NCI-H524 treated with DMSO at 0.1 percent for 48 hours (cell line): ENCODE results near the gene DNAJC17.

Source experiments
- DNase-seq: peaks from one replicate; lab custom pipeline; 2025; lab: John Stamatoyannopoulos, UW

DNAJC17 gene, protein sequence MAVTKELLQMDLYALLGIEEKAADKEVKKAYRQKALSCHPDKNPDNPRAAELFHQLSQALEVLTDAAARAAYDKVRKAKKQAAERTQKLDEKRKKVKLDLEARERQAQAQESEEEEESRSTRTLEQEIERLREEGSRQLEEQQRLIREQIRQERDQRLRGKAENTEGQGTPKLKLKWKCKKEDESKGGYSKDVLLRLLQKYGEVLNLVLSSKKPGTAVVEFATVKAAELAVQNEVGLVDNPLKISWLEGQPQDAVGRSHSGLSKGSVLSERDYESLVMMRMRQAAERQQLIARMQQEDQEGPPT

DNA sequence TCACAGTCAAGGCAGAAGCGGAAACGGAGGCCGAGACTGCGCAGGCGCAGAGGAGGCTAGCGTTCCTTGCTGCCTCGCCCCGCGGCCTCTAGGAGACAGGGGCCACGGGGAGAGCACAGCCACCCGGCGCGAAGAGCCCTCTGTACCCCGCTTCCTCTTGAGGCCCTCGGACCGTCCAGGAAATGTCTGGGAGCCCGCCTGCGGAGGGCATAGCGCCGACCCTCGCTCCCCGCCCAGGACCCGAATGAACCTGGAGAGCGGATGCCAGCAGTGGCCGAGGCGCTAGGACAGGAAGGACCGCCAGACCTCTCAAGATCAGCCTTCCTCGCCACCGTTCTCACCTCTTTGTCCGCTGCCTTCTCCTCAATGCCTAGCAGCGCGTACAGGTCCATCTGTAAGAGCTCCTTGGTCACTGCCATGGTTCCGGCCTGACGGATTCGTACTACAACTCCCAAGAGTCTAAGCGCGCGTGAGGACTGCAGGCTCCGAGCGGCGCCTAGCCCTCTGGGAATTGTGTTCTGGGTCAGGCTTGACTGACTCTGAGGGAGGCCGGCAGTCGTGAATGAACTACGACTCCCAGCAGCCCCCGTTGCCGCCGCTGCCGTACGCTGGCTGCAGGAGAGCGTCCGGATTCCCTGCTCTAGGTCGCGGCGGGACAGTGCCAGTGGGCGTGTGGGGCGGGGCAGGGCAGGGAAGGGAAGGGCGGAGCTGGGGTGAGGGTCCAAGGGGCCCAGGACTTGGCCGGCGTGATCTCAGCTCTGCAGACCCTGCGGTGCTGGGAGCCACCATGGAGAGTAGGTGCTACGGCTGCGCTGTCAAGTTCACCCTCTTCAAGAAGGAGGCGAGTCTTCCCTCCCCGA, at the start of gene DNAJC17, which contains the start of gene ZFYVE19:
Gene DNAJC17 (minus strand): TSS at position 446 of the 860 bp plus-strand sequence. CDS start 27 bp downstream, at position 419.
Gene ZFYVE19 (plus strand): TSS at position 62 of the 860 bp plus-strand sequence. CDS start 501 bp downstream, at position 563.
- peak; percentile 96 for DNase-seq

DNA sequence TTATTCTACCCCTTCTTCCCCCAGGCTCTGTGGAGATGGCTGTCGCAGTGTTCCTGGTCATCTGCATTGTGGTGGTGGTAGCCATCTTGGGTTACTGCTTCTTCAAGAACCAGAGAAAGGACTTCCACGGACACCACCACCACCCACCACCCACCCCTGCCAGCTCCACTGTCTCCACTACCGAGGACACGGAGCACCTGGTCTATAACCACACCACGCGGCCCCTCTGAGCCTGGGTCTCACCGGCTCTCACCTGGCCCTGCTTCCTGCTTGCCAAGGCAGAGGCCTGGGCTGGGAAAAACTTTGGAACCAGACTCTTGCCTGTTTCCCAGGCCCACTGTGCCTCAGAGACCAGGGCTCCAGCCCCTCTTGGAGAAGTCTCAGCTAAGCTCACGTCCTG, 49.5 kb upstream of the DNAJC17 start:
- no peak for DNase-seq

DNA sequence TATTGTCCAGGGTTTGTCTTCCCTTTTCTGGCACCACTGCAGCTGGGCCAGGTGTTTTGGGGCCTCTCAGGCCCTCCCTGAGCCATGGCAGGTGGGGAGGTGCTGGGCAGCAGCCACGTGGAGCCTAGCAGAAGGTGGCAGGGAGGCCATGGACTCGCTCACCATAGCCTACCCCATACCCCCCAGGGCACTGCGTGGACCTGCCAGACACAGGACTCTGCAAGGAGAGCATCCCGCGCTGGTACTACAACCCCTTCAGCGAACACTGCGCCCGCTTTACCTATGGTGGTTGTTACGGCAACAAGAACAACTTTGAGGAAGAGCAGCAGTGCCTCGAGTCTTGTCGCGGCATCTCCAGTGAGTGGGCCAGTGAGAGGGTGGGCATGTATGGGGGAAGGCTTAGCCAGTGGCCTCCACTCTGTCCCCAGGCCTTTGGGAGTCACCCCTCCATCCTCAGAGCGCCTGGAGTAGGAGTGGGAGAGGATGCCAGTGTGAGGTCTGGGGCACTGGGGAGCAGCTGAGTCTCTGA, 48.5 kb upstream of the DNAJC17 start:
- DNase-seq, result no peak

DNA sequence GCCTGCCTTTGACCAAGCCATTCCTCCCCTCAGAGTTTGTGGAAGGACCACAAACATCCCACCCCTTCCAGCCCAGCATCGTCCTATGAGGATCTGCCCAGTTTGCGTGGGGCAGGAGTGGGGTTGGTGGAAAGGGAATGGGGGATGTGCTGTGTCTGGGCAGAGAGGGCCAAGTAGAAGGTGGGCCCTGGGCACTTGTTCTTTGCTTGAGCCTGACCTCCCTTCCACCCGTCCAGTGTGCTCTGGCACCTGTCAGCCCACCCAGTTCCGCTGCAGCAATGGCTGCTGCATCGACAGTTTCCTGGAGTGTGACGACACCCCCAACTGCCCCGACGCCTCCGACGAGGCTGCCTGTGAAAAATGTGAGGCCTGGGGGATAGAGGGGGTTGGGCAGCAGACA, 46.9 kb upstream of the DNAJC17 start:
- DNase-seq, result no peak

DNA sequence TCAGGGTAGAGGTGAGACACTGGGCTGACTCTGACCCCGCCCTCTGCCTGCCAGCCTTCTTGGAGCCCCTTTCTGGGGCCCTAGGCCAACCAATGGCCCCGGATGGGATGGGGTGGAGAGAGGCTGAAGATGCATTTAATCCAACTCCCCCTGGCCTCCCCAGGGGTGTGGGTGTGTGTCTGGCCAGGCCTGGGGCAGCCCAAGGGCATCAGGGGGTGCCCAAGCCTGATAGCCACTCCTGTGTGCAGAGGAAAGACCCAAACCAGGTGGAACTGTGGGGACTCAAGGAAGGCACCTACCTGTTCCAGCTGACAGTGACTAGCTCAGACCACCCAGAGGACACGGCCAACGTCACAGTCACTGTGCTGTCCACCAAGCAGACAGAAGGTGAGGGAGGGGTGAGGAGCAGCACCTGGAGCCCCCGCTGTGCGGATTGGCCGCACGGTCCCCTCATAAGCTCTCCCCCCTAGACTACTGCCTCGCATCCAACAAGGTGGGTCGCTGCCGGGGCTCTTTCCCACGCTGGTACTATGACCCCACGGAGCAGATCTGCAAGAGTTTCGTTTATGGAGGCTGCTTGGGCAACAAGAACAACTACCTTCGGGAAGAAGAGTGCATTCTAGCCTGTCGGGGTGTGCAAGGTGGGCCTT, 46.1 kb upstream of the DNAJC17 start:
- no peak for DNase-seq

DNA sequence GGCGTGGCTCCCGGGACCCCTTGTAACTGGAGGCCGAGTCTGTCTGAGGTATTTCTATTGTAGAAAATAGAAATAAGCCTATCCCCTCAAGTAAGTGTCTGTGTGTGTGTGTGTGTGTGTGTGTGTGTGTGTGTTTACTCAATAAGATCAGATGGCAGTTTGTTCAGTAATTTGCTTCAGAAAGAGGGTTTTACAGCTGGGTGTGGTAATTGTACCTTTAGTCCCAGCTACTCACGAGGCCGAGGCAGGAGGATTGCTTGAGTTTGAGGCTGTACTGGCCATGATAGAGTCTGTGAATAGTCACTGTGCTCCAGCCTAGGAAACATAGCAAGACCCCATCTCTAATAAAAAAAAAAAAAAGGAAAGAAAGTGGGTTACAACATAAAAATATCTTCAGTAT, 45.3 kb upstream of the DNAJC17 start:
- no peak for DNase-seq

DNA sequence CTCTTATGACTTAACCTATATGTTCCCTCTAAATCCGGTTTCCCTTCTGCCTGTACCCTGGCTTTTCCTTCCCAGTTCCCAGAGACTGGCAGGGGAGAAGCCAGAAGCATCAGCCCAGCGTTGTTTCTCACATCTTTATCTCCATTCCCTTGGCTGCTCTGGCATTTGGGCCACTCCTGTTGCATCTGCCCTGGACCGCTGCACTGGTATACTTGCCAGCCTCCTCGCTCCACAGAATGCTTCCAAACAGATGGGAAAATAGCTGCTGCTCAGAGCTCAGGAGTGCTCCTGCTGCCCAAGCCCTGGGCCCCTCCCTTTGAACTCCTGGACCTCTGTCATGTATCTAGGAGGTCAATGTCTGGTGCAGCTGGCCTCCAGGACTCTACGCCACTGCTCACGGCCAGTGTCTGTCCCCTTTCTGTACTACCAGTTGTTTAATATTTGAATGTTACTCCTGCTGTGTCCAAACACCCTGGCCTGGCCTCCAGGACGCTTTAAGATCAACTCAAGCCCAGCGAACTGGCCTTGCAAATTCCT, 43.4 kb upstream of the DNAJC17 start:
- DNase-seq, result no peak

DNA sequence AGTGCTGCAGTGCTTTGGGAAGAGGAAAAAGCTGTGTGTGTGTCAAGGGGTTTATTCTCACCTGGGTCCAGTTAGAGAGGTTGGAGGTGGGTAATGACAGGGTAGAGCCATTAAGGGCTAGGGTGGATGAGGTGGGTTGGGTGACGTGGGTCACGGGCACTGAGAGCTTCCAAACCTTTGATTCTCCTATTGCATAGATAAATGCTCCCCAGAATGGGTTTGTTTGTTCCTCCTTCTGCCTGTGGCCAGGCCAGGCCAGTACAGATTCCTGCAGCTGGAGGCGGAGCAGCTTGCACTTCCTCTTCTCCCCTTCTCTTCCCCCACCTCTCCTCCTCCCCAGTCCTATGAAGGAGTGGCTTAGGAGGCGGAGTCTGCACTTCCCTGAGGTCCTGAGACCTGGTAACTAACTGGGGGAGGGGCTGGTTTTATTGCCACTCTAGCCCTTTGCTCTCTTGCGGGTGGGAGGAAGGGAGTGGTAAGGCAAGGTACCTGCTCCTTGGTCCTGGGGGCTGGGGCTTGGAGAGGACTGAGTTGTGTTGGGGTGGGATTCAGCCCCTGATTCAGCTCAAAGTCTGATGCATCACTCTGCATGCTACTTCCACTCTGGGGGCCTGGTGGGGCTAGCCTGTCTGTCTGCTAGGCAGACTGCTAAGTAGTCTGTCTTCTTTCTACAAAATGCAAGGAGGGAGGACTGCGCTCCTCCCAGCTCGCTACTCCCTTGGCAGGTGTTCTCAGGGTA, 40.1 kb upstream of the DNAJC17 start:
- no peak for DNase-seq

DNA sequence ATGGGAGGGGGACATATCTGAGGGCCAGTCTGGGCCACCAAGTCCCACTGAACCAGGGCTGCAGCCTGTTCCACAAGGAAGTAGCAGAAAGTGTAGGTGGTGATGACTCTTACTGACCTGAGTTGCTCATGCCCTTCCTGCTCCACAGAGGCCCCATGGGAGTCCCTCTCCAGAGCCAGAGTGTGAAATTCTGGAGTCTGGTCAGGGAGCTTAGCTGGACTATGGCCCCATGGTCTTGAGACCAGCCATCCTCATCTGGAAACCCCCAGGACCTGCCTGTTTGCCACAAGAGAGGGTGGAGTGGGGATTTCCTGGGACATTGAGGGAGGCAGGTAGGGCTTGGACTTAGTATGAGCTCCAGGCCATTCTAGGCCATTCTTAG, 39.6 kb upstream of the DNAJC17 start:
- no peak for DNase-seq

DNA sequence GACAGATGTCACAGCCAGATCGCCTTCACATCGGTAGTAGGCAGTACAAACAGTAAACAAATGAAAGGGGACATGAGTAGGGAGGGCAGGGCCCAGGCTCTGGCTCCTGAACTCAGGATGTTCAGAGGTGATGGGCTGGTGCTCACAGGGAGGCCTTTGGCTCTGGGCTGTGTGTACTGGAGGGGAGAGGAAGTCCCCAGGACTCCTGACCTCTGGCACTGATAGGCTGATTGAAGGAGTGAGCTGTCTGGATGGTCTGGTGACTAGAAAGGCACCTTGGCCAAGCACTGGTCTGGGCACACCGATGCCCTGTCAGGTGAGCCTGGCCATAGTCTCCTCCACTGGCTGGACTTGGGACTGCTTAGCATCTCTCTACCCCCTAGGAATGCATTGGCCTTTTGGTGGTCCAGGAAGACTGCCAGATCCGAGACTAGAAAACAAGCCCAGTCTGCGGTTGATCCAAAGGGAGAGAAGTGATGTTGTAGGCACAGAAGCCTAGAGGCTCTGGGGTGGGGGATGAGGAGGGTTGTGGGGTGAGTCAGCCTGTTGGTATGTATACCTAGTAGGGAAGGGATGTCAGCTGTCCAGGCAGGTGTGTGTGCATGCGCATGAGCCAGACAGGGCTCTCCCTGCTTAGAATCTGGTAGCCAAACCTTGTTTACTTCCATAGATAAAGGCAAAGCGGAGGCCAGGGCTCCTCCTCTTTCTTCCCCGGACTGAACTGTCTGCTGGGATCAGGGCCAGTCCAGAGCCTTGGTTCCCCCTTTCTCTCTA, 38.4 kb upstream of the DNAJC17 start:
- no peak for DNase-seq

DNA sequence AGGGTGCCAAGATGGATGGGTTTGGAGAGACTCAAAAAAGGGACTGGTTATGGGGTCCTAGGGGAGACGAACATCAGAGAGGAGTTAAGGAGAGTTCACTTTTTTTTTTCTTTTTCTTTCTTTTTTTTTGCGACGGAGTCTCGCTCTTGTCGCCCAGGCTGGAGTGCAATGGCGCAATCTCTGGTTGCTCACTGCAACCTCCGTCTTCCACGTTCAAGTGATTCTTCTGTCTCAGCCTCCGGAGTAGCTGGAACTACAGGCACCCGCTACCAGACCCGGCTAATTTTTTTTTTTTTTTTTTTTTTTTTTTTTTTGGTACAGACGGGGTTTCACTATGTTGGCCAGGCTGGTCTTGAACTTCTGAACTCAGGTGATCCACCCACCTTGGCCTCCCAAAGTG, 37.8 kb upstream of the DNAJC17 start:
- no peak for DNase-seq

DNA sequence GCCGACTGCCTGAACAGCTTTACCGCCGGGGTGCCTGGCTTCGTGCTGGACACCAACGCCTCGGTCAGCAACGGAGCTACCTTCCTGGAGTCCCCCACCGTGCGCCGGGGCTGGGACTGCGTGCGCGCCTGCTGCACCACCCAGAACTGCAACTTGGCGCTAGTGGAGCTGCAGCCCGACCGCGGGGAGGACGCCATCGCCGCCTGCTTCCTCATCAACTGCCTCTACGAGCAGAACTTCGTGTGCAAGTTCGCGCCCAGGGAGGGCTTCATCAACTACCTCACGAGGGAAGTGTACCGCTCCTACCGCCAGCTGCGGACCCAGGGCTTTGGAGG, 37.4 kb upstream of the DNAJC17 start:
- no peak for DNase-seq

DNA sequence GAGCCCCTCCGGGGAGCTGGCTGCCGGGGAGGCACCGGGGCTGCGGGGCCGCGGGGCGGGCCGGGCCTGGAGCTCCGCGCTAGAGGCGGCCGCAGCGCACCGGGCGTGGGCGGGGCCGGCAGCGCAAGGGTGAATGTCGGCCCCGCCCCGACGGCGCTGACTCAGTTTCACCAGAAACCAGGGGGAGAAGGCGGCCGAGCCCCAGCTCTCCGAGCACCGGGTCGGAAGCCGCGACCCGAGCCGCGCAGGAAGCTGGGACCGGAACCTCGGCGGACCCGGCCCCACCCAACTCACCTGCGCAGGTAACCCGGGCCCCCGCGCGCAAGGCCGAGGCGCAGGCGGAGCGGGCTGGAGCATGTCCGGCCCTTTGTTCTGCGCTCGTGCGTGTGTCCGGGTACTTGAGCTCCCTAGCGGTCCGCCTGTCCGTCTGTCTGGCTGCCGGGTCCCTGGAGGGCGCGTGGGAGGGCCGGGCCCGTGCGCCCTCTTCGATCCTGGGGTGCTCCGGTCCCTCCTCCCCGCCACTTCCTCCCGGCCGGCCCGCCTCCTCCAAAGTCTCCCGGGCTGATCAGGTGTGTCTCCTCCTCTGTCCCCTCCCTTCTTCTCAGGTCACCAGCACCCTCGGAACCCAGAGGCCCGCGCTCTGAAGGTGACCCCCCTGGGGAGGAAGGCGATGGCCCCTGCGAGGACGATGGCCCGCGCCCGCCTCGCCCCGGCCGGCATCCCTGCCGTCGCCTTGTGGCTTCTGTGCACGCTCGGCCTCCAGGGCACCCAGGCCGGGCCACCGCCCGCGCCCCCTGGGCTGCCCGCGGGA, 36.8 kb upstream of the DNAJC17 start, which contains the start of gene SPINT1:
Gene SPINT1 (plus strand): TSS at position 164 of the 811 bp plus-strand sequence. CDS start 507 bp downstream, at position 671.
- DNase-seq, result no peak

DNA sequence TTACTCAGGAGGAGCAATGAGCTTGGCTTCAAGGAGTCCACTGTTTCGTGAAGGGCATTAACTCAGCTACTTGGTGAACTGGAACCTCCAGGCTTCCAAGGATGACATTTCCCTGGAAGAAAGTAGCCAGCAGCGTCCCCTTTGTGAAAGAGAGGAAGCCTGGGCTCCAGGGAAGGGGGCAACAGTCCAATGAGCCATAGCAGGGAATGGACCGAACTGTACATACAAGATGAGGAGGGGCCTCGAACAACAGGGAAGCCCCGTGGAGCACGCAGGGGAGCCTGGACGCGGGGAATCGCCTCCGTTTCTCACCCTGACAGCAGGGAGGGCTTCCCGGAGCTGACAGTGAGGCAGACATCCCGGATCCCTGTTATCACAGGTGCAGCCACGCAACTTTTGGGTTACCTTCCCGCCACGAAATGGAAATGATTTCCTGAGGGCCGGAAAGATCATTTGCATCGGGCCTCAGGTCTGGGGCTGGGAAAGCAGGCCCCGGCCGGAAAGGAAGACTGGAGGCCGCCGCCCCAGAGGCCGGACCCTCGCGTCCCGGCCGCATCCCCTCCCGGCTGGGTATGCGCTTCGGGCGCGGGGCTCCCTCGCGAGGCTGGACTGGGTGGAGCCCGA, 36.1 kb upstream of the DNAJC17 start:
- no peak for DNase-seq

DNA sequence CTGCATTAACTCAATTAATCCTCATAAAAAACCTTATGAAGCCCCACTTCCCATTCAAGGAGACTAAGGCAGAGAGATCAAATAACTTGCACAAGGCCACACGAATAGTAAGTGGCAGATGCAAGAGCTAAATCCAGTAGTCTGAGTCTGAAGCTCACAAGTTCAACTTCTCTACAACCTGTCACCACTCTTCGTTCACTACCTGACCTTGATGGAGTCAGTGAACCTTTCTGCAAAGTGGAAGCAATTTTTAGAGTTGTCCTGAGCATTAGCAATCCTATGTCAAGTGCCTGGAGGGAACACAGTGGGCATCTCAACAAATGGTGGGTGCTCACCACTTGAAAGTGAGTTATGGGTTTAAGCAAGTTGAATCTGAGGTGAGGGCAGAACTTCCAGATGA, 34.5 kb upstream of the DNAJC17 start:
- no peak for DNase-seq

DNA sequence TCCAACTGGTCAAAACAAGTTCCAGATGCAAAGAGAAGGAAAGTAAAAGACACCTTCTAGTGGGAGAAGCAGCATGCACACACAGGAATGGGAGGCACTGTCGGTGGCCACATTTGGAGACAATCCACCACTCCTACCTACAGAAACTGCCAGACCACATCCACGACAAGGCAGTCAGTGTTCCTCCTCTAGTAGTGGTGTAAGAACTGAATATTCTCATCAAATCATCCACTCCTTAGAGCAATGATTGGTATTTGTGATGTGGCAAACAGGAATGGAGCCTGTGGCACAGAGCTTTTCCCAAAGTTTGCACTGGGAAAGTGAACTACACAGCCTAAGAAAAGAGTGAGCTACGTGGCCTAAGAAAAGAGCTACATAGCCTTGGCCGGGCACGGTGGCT, 31.5 kb upstream of the DNAJC17 start:
- no peak for DNase-seq

DNA sequence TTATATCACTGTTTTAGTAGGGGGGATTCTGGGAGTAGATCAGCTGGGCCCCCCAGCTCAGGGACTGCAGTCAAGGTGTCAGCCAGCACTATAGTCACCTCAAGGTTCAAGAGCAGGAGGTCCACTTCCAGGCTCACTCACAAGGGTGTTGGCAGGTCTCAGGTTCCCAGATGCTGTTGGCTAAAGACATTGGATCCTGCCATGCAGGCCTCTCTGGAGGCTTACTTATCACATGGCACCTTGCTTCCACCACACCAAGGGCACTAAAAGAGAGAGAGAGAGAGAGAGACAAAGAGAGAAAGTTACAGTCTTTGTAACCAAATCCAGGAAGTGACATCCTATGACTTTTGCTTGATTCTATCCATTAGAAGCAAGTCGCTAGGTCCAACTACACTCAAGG, 28.7 kb upstream of the DNAJC17 start:
- DNase-seq, result no peak

DNA sequence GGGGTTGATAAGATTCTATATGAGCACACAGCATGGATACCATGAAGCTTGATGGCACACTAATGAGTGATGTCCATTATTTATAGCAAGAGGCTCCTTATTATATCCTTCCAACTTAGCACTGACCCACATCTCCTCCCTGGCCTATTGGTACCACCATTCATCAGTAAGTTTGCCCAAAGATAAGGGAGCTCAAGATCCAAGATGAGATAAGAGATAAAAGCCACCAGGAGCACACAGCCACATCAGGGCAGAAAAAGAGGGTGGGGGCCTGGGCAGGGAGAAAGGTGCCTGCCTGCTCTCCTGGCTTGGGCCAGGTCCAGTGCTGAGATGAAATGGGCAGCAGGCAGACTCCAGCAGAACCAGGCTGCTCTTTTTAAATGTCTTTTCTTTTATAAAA, 25.6 kb upstream of the DNAJC17 start:
- no peak for DNase-seq

DNA sequence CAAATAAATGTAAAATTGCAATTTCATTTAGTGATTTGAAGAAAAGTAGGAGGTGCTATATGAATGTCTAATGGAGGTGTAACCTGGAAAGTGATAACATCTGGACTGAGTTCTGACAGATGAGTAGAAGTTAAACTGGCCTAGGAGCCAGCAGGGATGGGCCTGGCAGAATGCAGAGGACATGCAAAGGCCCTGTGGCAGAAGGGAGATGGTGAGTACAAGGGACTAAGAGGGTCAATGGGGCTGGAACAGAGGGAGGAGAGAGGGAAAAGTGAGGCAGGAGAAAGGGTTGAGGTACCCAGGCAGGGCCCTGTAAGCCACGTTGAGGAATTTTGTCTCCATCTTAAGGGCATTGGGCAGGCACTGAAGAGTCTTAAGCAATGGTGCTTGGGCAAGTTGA, 24.6 kb upstream of the DNAJC17 start:
- DNase-seq, result no peak
